Activated CD4-positive, alpha-beta T cell treated with anti-CD3 and anti-CD28 coated beads for 24 hours (primary cell): ENCODE results near the gene SLC8A1.

ENCODE experiments used
- DNase-seq, 2 donors: peaks; one replicate each; pipeline ENCODE4 v3.0.0-alpha.2; 2020; ENCODE audit warnings: low read depth in 2 of 2

SLC8A1 gene

GRCh38 chr2:40353231-40353630 is 98.7 kb downstream of the SLC8A1 start:
- no peak for DNase-seq

- DNase-seq = no peak
Measured at GRCh38 chr2:40352703-40353099, 99.2 kb downstream of the SLC8A1 start.

GRCh38 chr2:40352041-40352702 is 99.7 kb downstream of the SLC8A1 start:
- no peak for DNase-seq

- no peak for DNase-seq
Measured at GRCh38 chr2:40348665-40349064, 103.2 kb downstream of the SLC8A1 start.

GRCh38 chr2:40348038-40348437 is 103.9 kb downstream of the SLC8A1 start:
- DNase-seq = no peak

GRCh38 chr2:40346535-40347354 is 105.1 kb downstream of the SLC8A1 start:
- no peak for DNase-seq

- DNase-seq = no peak
Measured at GRCh38 chr2:40344364-40344763, 107.5 kb downstream of the SLC8A1 start.

GRCh38 chr2:40343902-40344301 is 108.0 kb downstream of the SLC8A1 start:
- no peak for DNase-seq

- DNase-seq = no peak
Measured at GRCh38 chr2:40341198-40341597, 110.7 kb downstream of the SLC8A1 start.

- DNase-seq = no peak
Measured at GRCh38 chr2:40339026-40339425, 112.9 kb downstream of the SLC8A1 start.

GRCh38 chr2:40332191-40332826 is 119.6 kb downstream of the SLC8A1 start:
- DNase-seq = no peak

- DNase-seq = no peak
Measured at GRCh38 chr2:40330096-40330495, 121.8 kb downstream of the SLC8A1 start.

GRCh38 chr2:40329739-40330030 is 122.2 kb downstream of the SLC8A1 start:
- no peak for DNase-seq

- DNase-seq = no peak
Measured at GRCh38 chr2:40325116-40325515, 126.8 kb downstream of the SLC8A1 start.

GRCh38 chr2:40324656-40325055 is 127.2 kb downstream of the SLC8A1 start:
- no peak for DNase-seq

- no peak for DNase-seq
Measured at GRCh38 chr2:40321822-40322221, 130.1 kb downstream of the SLC8A1 start.

GRCh38 chr2:40321016-40321623 is 130.8 kb downstream of the SLC8A1 start:
- no peak for DNase-seq

GRCh38 chr2:40318921-40319320 is 133.0 kb downstream of the SLC8A1 start:
- DNase-seq = no peak

GRCh38 chr2:40317761-40318160 is 134.1 kb downstream of the SLC8A1 start:
- no peak for DNase-seq

- no peak for DNase-seq
Measured at GRCh38 chr2:40317046-40317445, 134.8 kb downstream of the SLC8A1 start.

GRCh38 chr2:40316620-40317019 is 135.3 kb downstream of the SLC8A1 start:
- DNase-seq = no peak

- no peak for DNase-seq
Measured at GRCh38 chr2:40315683-40316082, 136.2 kb downstream of the SLC8A1 start.

GRCh38 chr2:40311026-40311425 is 140.9 kb downstream of the SLC8A1 start:
- DNase-seq = no peak
